Superior temporal gyrus (tissue), 1 donor: ENCODE data around the gene C4B.

Experiments
- DNase-seq: peaks from one replicate; pipeline ENCODE4 v3.0.0-alpha.2; 2016; ENCODE audit errors: extremely low spot score

C4B gene

GRCh38 chr6:32081168-32081990 is 66.8 kb downstream of the C4B start:
- DNase-seq = no peak

- no peak for DNase-seq
These were observed 67.9 kb downstream of the C4B start for GRCh38 chr6:32082478-32082877.

- no peak for DNase-seq
These were observed 68.3 kb downstream of the C4B start for GRCh38 chr6:32082935-32083334.

GRCh38 chr6:32083812-32084768 is 69.5 kb downstream of the C4B start:
- no peak for DNase-seq

DNA sequence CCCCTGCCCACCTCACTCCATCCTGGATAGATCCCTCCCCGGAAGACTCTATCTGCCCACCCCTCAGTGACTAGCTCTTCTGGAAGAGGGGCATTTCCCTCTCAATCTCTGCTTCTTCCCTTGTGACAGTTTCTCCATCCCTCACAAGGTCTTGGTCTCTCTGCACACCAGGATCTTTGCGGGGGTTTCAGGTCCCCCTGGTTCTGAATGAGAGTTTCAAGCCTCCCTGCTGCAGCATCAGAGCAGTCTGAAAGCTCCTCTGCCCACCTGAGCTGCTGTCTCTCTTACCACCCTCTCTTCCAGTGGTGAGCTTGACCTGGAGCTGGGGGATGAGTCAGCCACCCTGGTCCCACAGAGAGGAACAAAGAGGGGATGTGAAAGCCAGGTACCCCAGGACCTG is 70.2 kb downstream of the C4B start:
- DNase-seq = no peak
